GM03348 (cell line): ENCODE results near the gene CARD14.
"Not testable (repeated sequence)": the region's sequence is repeated elsewhere in the genome, so short reads cannot be mapped to it uniquely, and the experiment has no call there.

Experiments
- DNase-seq: peaks from one replicate; pipeline ENCODE4 v3.0.0; 2012; ENCODE audit warnings: low spot score

The CARD14 gene

GRCh38 chr17:80227156-80227555, 57.3 kb downstream of the CARD14 start:
- no peak for DNase-seq

GRCh38 chr17:80227666-80228065, 57.8 kb downstream of the CARD14 start:
- no peak for DNase-seq

- DNase-seq = no peak
These were observed 58.6 kb downstream of the CARD14 start for GRCh38 chr17:80228477-80228876.

GRCh38 chr17:80229011-80229410, 59.2 kb downstream of the CARD14 start:
- no peak for DNase-seq

GRCh38 chr17:80232438-80232837, 62.6 kb downstream of the CARD14 start:
- DNase-seq = no peak

GRCh38 chr17:80233202-80233601, 63.4 kb downstream of the CARD14 start:
- DNase-seq = no peak

GRCh38 chr17:80236911-80237310, 67.1 kb downstream of the CARD14 start:
- DNase-seq = no peak

GRCh38 chr17:80237386-80237785, 67.6 kb downstream of the CARD14 start:
- DNase-seq = no peak

- DNase-seq = no peak
These were observed 72.7 kb downstream of the CARD14 start for GRCh38 chr17:80242505-80242904.

GRCh38 chr17:80243526-80244433, 74.0 kb downstream of the CARD14 start:
- no peak for DNase-seq

GRCh38 chr17:80244448-80244847, 74.6 kb downstream of the CARD14 start:
- not testable (repeated sequence) for DNase-seq

GRCh38 chr17:80244871-80245509, 75.2 kb downstream of the CARD14 start:
- no peak for DNase-seq

- DNase-seq = no peak
These were observed 75.9 kb downstream of the CARD14 start for GRCh38 chr17:80245566-80246265.

- DNase-seq = no peak
These were observed 76.4 kb downstream of the CARD14 start for GRCh38 chr17:80246266-80246681.

GRCh38 chr17:80246726-80247125, 76.9 kb downstream of the CARD14 start:
- DNase-seq = no peak

- no peak for DNase-seq
These were observed 77.7 kb downstream of the CARD14 start for GRCh38 chr17:80247561-80247960.

- no peak for DNase-seq
These were observed 78.4 kb downstream of the CARD14 start for GRCh38 chr17:80248001-80248893.

GRCh38 chr17:80248894-80249710, 79.3 kb downstream of the CARD14 start:
- no peak for DNase-seq

GRCh38 chr17:80251966-80252365, 82.1 kb downstream of the CARD14 start:
- no peak for DNase-seq

GRCh38 chr17:80252871-80253270, 83.0 kb downstream of the CARD14 start:
- no peak for DNase-seq
